Measurements from ENCODE around the gene PRKCB.

- TF ChIP-seq POLR2A (IDR thresholded peaks at IDR 0.05; ENCODE audit: control extremely low read depth in 1 of 2, low read depth in 2 of 2, low read length in 2 of 2) (no peak), CTCF (IDR thresholded peaks at IDR 0.05; ENCODE audit: control extremely low read depth in 1 of 3, insufficient read depth in 1 of 3, low read depth in 1 of 3, low read length in 3 of 3) (no peak)
These were observed 22.1 kb downstream of the PRKCB start for GRCh38 chr16:23857881-23858269.
